MCF 10A (cell line): ENCODE data around the gene CRTAC1. TPM values are rescaled to one million over a fixed set of nuclear protein-coding genes. Genes with fewer than 3 reads are reported as not detected.
A peak's percentile ranks its signal among the peaks of the same experiment; 100 is the strongest.

ENCODE experiments used
- BruUV-seq: library from RNA; stranded (reverse); fragments of 400-500 nt; replicated peaks from 2 replicates; lab custom pipeline; 2021; lab: Mats Ljungman, UMichigan
- CTCF ChIA-PET: fragments of 300-600 bp; sonication (Branson Sonifier 250); formaldehyde crosslinking; extraction: SDS; loops from one replicate; lab custom pipeline; 2021; ENCODE audit warnings: antibody characterized with exemption, inconsistent platforms; lab: Yijun Ruan, JAX
- POLR2A ChIA-PET: fragments of 300-600, 350-650 bp; sonication (Branson Sonifier 250); formaldehyde crosslinking; extraction: SDS; loops from one replicate; lab custom pipeline; 2020; ENCODE audit warnings: antibody characterized with exemption, inconsistent platforms; lab: Yijun Ruan, JAX
- DNase-seq: peaks from one replicate; pipeline ENCODE4 v3.0.0-alpha.2; 2018; ENCODE audit not compliant: unreplicated experiment
- H3K27ac Mint-ChIP-seq: one replicate; pipeline ENCODE4 v1.8.0; 2022; ENCODE audit warnings: mild to moderate bottlenecking, low read depth, mixed read lengths; ENCODE audit not compliant: unreplicated experiment
- H3K27me3 Mint-ChIP-seq: one replicate; pipeline ENCODE4 v1.8.0; 2022; ENCODE audit warnings: mixed read lengths; ENCODE audit not compliant: insufficient read depth, unreplicated experiment
- H3K36me3 Mint-ChIP-seq: one replicate; pipeline ENCODE4 v1.8.0; 2022; ENCODE audit warnings: mild to moderate bottlenecking, moderate library complexity, mixed read lengths; ENCODE audit not compliant: insufficient read depth, unreplicated experiment
- H3K4me1 Mint-ChIP-seq: one replicate; pipeline ENCODE4 v1.8.0; 2022; ENCODE audit warnings: mixed read lengths; ENCODE audit not compliant: insufficient read depth, unreplicated experiment
- H3K4me3 Mint-ChIP-seq: one replicate; pipeline ENCODE4 v1.8.0; 2022; ENCODE audit warnings: mild to moderate bottlenecking, moderate library complexity, mixed read lengths; ENCODE audit not compliant: unreplicated experiment
- H3K9me3 Mint-ChIP-seq: one replicate; pipeline ENCODE4 v1.8.0; 2022; ENCODE audit warnings: mixed read lengths; ENCODE audit not compliant: unreplicated experiment
- CTCF ChIP-seq: fragments of 200-600 bp; IDR thresholded peaks from one replicate; pipeline ENCODE4 v1.8.0; 2022; ENCODE audit warnings: antibody characterized with exemption, mild to moderate bottlenecking; ENCODE audit not compliant: unreplicated experiment
- intact Hi-C: fragments of 100-400 bp; cut with micrococcal nuclease; formaldehyde crosslinking; loops from 2 replicates; pipeline ENCODE4 v1.14.1; 2022
- total RNA-seq: library from RNA; stranded (reverse); gene quantifications from 2 replicates; pipeline ENCODE4 v1.2.3, GENCODE V29; 2022

The CRTAC1 gene
- total RNA-seq, 1 experiment from 2014 or later, result not detected

GRCh38 chr10:97889461-97890265 is 140.8 kb downstream of the CRTAC1 start:
- Mint-ChIP-seq H3K36me3 (no peaks in the 10 kb centered on the region), H3K4me3 (peak overlapping the region; percentile 30), H3K27ac (peak overlapping the region; percentile 57), H3K27me3 (no peaks in the 10 kb centered on the region), H3K9me3 (no peaks in the 10 kb centered on the region), H3K4me1 (peaks cover 16% of the 10 kb centered on the region)
- ChIA-PET CTCF (interaction anchor here (0.6 to 1.6 kb wide), 7 partner anchors 8 to 98 kb away, joined by 3 to 7 read pairs (median 4); no protein-coding TSS in a partner anchor), POLR2A (interaction anchor here (0.6 to 1.0 kb wide), 4 partner anchors 13 to 1665 kb away, joined by 3 to 4 read pairs (median 4); partner anchors contain the start of gene SFRP5)
- no TSS peak for BruUV-seq
- no peak for TF ChIP-seq CTCF
- peak; percentile 94 for DNase-seq
- intact Hi-C loops, result no loop called here

DNA sequence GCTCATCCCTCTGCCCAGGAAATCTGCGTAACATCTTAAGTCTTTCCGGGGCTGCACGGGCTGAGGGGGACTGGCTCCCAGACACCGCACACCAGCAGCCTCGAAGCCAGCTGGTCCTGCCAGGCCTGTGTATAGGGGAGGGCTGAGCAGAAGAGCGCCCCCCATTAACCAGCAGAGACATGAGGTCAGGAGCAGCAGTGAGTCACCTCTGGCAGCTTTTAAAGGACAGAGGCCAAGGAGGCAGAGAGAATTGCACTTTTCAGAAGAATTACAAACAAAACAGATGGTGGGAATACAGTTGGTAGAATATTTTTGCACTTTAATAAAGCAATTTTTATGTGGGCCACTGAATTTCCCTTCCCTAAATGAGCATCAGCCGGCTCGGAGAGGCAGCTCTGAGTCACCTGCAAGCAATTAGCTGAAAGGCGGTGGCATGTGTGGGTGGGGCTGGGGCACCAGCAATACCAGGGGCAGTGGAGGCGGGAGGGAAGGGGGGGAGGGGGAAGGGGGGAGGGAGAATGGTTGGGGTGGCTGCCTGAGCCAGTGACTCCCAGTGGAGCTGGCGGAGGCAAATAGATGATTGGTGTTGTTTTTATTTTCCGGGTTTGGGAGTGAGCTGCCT is 141.7 kb downstream of the CRTAC1 start:
- Mint-ChIP-seq H3K4me1 (peaks cover 16% of the 10 kb centered on the region), H3K36me3 (no peaks in the 10 kb centered on the region), H3K4me3 (peak overlapping the region; percentile 30), H3K27me3 (no peaks in the 10 kb centered on the region), H3K9me3 (no peaks in the 10 kb centered on the region), H3K27ac (peak overlapping the region; percentile 70)
- BruUV-seq, result no TSS peak
- ChIA-PET POLR2A (interaction anchor here (0.5 to 1.0 kb wide), 6 partner anchors 10 to 570 kb away, joined by 3 to 4 read pairs (median 3); partner anchors contain the start of genes AVPI1, FRAT1 and SFRP5), CTCF (interaction anchor here (0.6 to 2.1 kb wide), 10 partner anchors 9 to 1672 kb away, joined by 3 to 7 read pairs (median 4); no protein-coding TSS in a partner anchor)
- peak; percentile 85 for DNase-seq
- TF ChIP-seq CTCF, result no peak
- intact Hi-C loops, result no loop called here

GRCh38 chr10:97888134-97888533 is 142.3 kb downstream of the CRTAC1 start:
- peak overlapping the region; percentile 70 for H3K27ac Mint-ChIP-seq
- CTCF ChIA-PET, result interaction anchor here (0.6 to 2.1 kb wide), 8 partner anchors 8 to 1673 kb away, joined by 3 to 7 read pairs (median 4); no protein-coding TSS in a partner anchor

More at GRCh38 chr10:97888134-97888533, 142.3 kb downstream of the CRTAC1 start:
- intact Hi-C loops, result no loop called here
- peaks cover 16% of the 10 kb centered on the region for H3K4me1 Mint-ChIP-seq
- no peaks in the 10 kb centered on the region for H3K9me3 Mint-ChIP-seq
- H3K36me3 Mint-ChIP-seq, result no peaks in the 10 kb centered on the region
- H3K4me3 Mint-ChIP-seq, result no peak overlapping the region
- no peak for DNase-seq
- no peak for TF ChIP-seq CTCF
- POLR2A ChIA-PET, result interaction anchor here (0.9 to 1.0 kb wide), 3 partner anchors 11 to 569 kb away, joined by 3 read pairs; partner anchors contain the start of genes AVPI1 and FRAT1
- BruUV-seq, result no TSS peak
- H3K27me3 Mint-ChIP-seq, result no peaks in the 10 kb centered on the region
